ENCODE measurements around the gene F11R. TPM values are rescaled to one million over a fixed set of nuclear protein-coding genes. Genes with fewer than 3 reads are reported as not detected.

Gene F11R
- total RNA-seq, 1 donor from 2014 or later = 133 TPM

Other genes with a start within 250 kb of the F11R start
- gene LY9, start 225.0 kb downstream of the F11R start, total RNA-seq = not detected in 2 replicates
- gene CD244, start 158.3 kb downstream of the F11R start, total RNA-seq = not detected in 2 replicates
- not detected in 2 replicates for gene ITLN1, start 136.0 kb downstream of the F11R start, total RNA-seq
- gene ITLN2, start 66.3 kb downstream of the F11R start, total RNA-seq = not detected in 2 replicates
- 0.82 and 7.1 TPM in 2 replicates for gene TSTD1, start 17.8 kb upstream of the F11R start, total RNA-seq
- gene USF1, start 24.8 kb upstream of the F11R start, total RNA-seq = 56.8 and 68.4 TPM in 2 replicates
- gene ARHGAP30, start 48.7 kb upstream of the F11R start, total RNA-seq = not detected in 2 replicates
- gene NECTIN4, start 68.4 kb upstream of the F11R start, total RNA-seq = 0.76 TPM in 1 of 2 replicates, not detected in the other
- gene KLHDC9, start 77.2 kb upstream of the F11R start, total RNA-seq = 5.3 and 7.2 TPM in 2 replicates
- 63.0 and 78.2 TPM in 2 replicates for gene PFDN2, start 96.9 kb upstream of the F11R start, total RNA-seq
- gene NIT1, start 97.0 kb upstream of the F11R start, total RNA-seq = 16.4 and 22.6 TPM in 2 replicates
- gene DEDD, start 111.5 kb upstream of the F11R start, total RNA-seq = 35.5 and 43.8 TPM in 2 replicates
- gene UFC1, start 132.8 kb upstream of the F11R start, total RNA-seq = 58.5 and 107 TPM in 2 replicates
- 9.8 and 13.1 TPM in 2 replicates for gene USP21, start 138.3 kb upstream of the F11R start, total RNA-seq
- 17.2 and 23.5 TPM in 2 replicates for gene PPOX, start 145.3 kb upstream of the F11R start, total RNA-seq
- 38.4 and 43.5 TPM in 2 replicates for gene B4GALT3, start 156.4 kb upstream of the F11R start, total RNA-seq
- 16.6 and 23.8 TPM in 2 replicates for gene ADAMTS4, start 177.9 kb upstream of the F11R start, total RNA-seq
- 113 and 141 TPM in 2 replicates for gene NDUFS2, start 181.2 kb upstream of the F11R start, total RNA-seq
- 1.7 TPM in 1 of 2 replicates, not detected in the other for gene FCER1G, start 194.1 kb upstream of the F11R start, total RNA-seq
- gene APOA2, start 202.5 kb upstream of the F11R start, total RNA-seq = not detected in 2 replicates
- 9.7 and 15.0 TPM in 2 replicates for gene TOMM40L, start 204.9 kb upstream of the F11R start, total RNA-seq
- not detected in 2 replicates for gene NR1I3, start 217.1 kb upstream of the F11R start, total RNA-seq
- gene PCP4L1, start 237.6 kb upstream of the F11R start, total RNA-seq = not detected in 2 replicates